Small intestine (tissue), 7 donors: Measurements from ENCODE around the gene GALNT15. TPM values are rescaled to one million over a fixed set of nuclear protein-coding genes. Genes with fewer than 3 reads are reported as not detected.

ENCODE experiments used
- DNase-seq, 2 donors: peaks; one replicate each; pipeline versions ENCODE4 v3.0.0 to v3.0.0-alpha.2; 2013
- FAIRE-seq: peaks from 2 replicates; lab custom pipeline; 2012; peaks lifted over from hg19 to GRCh38; lab: Jason Lieb, UNC
- H3K27ac ChIP-seq, 3 donors: one replicate each; pipeline ENCODE4 v1.5.1; 2013; ENCODE audit warnings: low read length in 2 of 3, mild to moderate bottlenecking in 2 of 3, control low read depth in 1 of 3, inconsistent platforms in 1 of 3, low read depth in 1 of 3, moderate library complexity in 1 of 3
- H3K27me3 ChIP-seq, 3 donors: one replicate each; pipeline ENCODE4 v1.6.1; 2013; ENCODE audit warnings: low read length in 3 of 3, inconsistent platforms in 1 of 3; ENCODE audit not compliant: control insufficient read depth in 3 of 3, insufficient read depth in 3 of 3
- H3K36me3 ChIP-seq, 3 donors: one replicate each; pipeline ENCODE4 v1.6.1; 2013; ENCODE audit warnings: low read length in 3 of 3, inconsistent platforms in 1 of 3, low read depth in 1 of 3, mild to moderate bottlenecking in 1 of 3, moderate library complexity in 1 of 3; ENCODE audit not compliant: control insufficient read depth in 3 of 3, insufficient read depth in 2 of 3
- H3K4me1 ChIP-seq, 3 donors: one replicate each; pipeline ENCODE4 v1.6.1; 2013; ENCODE audit warnings: low read length in 2 of 3, inconsistent platforms in 1 of 3, low read depth in 1 of 3, mild to moderate bottlenecking in 1 of 3, moderate library complexity in 1 of 3; ENCODE audit not compliant: control insufficient read depth in 3 of 3, insufficient read depth in 2 of 3
- H3K4me3 ChIP-seq, 3 donors: one replicate each; pipeline ENCODE4 v1.5.1; 2013; ENCODE audit warnings: low read length in 3 of 3, control low read depth in 1 of 3, inconsistent platforms in 1 of 3, low read depth in 1 of 3, mild to moderate bottlenecking in 1 of 3, moderate library complexity in 1 of 3
- H3K9me3 ChIP-seq, 2 donors: one replicate each; pipeline ENCODE4 v1.6.1; 2013; ENCODE audit warnings: low read depth in 1 of 2, low read length in 1 of 2; ENCODE audit not compliant: control insufficient read depth in 2 of 2, insufficient read depth in 1 of 2
- WGBS, 3 donors: extraction: QIAGEN DNeasy Blood & Tissue Kit; methylation state at CpG; one replicate each; pipeline ENCODE4 v1.1.7; 2013; 5-methylcytosine and 5-hydroxymethylcytosine counted together
- polyA plus RNA-seq, 4 donors: library from polyadenylated mRNA; stranded (reverse) in 3 of 4; unstranded in 1 of 4; fragments of 200-250 nt in 3 of 4; fragments of 120-200 nt in 1 of 4; gene quantifications; one replicate each; pipeline versions ENCODE4 v1.2.1 to v1.2.3, GENCODE V29; 2013
- donor health status: healthy with polysubstance abuse.
- donor health status: control.
- donor health status: control.
- donor health status: Bipolar disorder and iron deficiency.
- donor health status: healthy.

GALNT15 gene
- polyA plus RNA-seq, 4 donors, result 0.41 to 29.5 (median 0.88) TPM

GRCh38 chr3:16207031-16207430, 32.6 kb downstream of the GALNT15 start:
- FAIRE-seq (no peak), DNase-seq (no peak)
- Histone ChIP-seq H3K4me3 (no peak overlapping the region), H3K4me1 (no peaks in the 10 kb centered on the region), H3K36me3 (no peaks in the 10 kb centered on the region), H3K27ac (no peak overlapping the region), H3K27me3 (no peaks in the 10 kb centered on the region), H3K9me3 (no peaks in the 10 kb centered on the region)

- Histone ChIP-seq H3K4me3 (no peak overlapping the region), H3K27me3 (no peaks in the 10 kb centered on the region), H3K27ac (no peak overlapping the region), H3K9me3 (peaks cover 0 to 4% of the 10 kb centered on the region in 2 donors), H3K4me1 (no peaks in the 10 kb centered on the region), H3K36me3 (no peaks in the 10 kb centered on the region)
- DNase-seq, result no peak
- FAIRE-seq, result no peak
- 81 to 84% (median 82%) methylated on average over 9 of the region's 9 CpGs for WGBS, 3 donors
These were observed 36.9 kb downstream of the GALNT15 start for GRCh38 chr3:16211176-16211904.

- no peak for DNase-seq
- FAIRE-seq, result no peak
- H3K4me1 ChIP-seq, result no peaks in the 10 kb centered on the region
- WGBS, 3 donors, result 63 to 75% (median 66%) methylated on average over 4 of the region's 4 CpGs
- H3K27ac ChIP-seq, result no peak overlapping the region
- no peaks in the 10 kb centered on the region for H3K27me3 ChIP-seq
- no peak overlapping the region for H3K4me3 ChIP-seq
- peaks cover 0 to 6% of the 10 kb centered on the region in 2 donors for H3K9me3 ChIP-seq
- H3K36me3 ChIP-seq, result no peaks in the 10 kb centered on the region
These were observed 39.9 kb downstream of the GALNT15 start for GRCh38 chr3:16214366-16214765.

- Histone ChIP-seq H3K4me1 (no peaks in the 10 kb centered on the region), H3K9me3 (peaks cover 0 to 6% of the 10 kb centered on the region in 2 donors), H3K4me3 (no peak overlapping the region), H3K27ac (no peak overlapping the region), H3K36me3 (no peaks in the 10 kb centered on the region), H3K27me3 (no peaks in the 10 kb centered on the region)
- DNase-seq (no peak), FAIRE-seq (no peak)
- WGBS, 3 donors, result 75 to 87% (median 78%) methylated on average over 17 of the region's 17 CpGs
These were observed 42.0 kb downstream of the GALNT15 start for GRCh38 chr3:16216373-16216935.

- no peaks in the 10 kb centered on the region for H3K4me1 ChIP-seq
- DNase-seq, result no peak
- peaks cover 0 to 2% (median 0%) of the 10 kb centered on the region in 3 donors for H3K36me3 ChIP-seq
- H3K4me3 ChIP-seq, result no peak overlapping the region
- H3K9me3 ChIP-seq, result peaks cover 0 to 6% of the 10 kb centered on the region in 2 donors
- no peak overlapping the region for H3K27ac ChIP-seq
- 90 to 95% (median 95%) methylated on average over 3 of the region's 3 CpGs for WGBS, 3 donors
- no peak for FAIRE-seq
- no peaks in the 10 kb centered on the region for H3K27me3 ChIP-seq
These were observed 45.3 kb downstream of the GALNT15 start for GRCh38 chr3:16219777-16220176.

GRCh38 chr3:16221990-16222389, 47.5 kb downstream of the GALNT15 start:
- H3K27me3 ChIP-seq, result no peaks in the 10 kb centered on the region
- peaks cover 0 to 2% (median 0%) of the 10 kb centered on the region in 3 donors for H3K36me3 ChIP-seq
- H3K4me3 ChIP-seq, result no peak overlapping the region
- H3K9me3 ChIP-seq, result no peaks in the 10 kb centered on the region
- 68 to 83% (median 79%) methylated on average over 3 of the region's 3 CpGs for WGBS, 3 donors
- DNase-seq (no peak), FAIRE-seq (no peak)
- no peak overlapping the region for H3K27ac ChIP-seq
- no peaks in the 10 kb centered on the region for H3K4me1 ChIP-seq

- FAIRE-seq, result no peak
- peaks cover 0 to 2% (median 0%) of the 10 kb centered on the region in 3 donors for H3K36me3 ChIP-seq
- H3K9me3 ChIP-seq, result no peaks in the 10 kb centered on the region
- H3K4me3 ChIP-seq, result no peak overlapping the region
- no peaks in the 10 kb centered on the region for H3K4me1 ChIP-seq
- no peaks in the 10 kb centered on the region for H3K27me3 ChIP-seq
- DNase-seq, result no peak
- 83 to 89% (median 83%) methylated on average over 2 of the region's 2 CpGs for WGBS, 3 donors
- no peak overlapping the region for H3K27ac ChIP-seq
These were observed 48.1 kb downstream of the GALNT15 start for GRCh38 chr3:16222547-16222946.

- Histone ChIP-seq H3K36me3 (peaks cover 0 to 2% (median 0%) of the 10 kb centered on the region in 3 donors), H3K4me1 (no peaks in the 10 kb centered on the region), H3K4me3 (no peak overlapping the region), H3K27me3 (peaks cover 0 to 2% (median 0%) of the 10 kb centered on the region in 3 donors), H3K9me3 (no peaks in the 10 kb centered on the region), H3K27ac (no peak overlapping the region)
- DNase-seq (no peak), FAIRE-seq (no peak)
- 87 to 100% (median 100%) methylated on average over 2 of the region's 2 CpGs for WGBS, 3 donors
These were observed 49.8 kb downstream of the GALNT15 start for GRCh38 chr3:16224325-16224724.
